Keratinocyte (primary cell): ENCODE data around the gene C12orf42. TPM values are rescaled to one million over a fixed set of nuclear protein-coding genes. Genes with fewer than 3 reads are reported as not detected.

Source experiments
- DNase-seq: peaks from one replicate; pipeline ENCODE4 v3.0.0-alpha.2; 2011; ENCODE audit warnings: low read depth, missing footprints, low spot score
- FAIRE-seq: peaks from 2 replicates; lab custom pipeline; 2011; peaks lifted over from hg19 to GRCh38; lab: Jason Lieb, UNC
- H2AFZ ChIP-seq: 2 replicates; pipeline ENCODE4 v1.6.0; 2012; ENCODE audit warnings: low read length, control low read depth, inconsistent platforms; ENCODE audit not compliant: control insufficient read depth
- H3K27ac ChIP-seq: 2 replicates; pipeline ENCODE4 v1.5.1; 2011; ENCODE audit warnings: low read length; ENCODE audit not compliant: control insufficient read depth, insufficient read depth
- H3K27me3 ChIP-seq: 3 replicates; pipeline ENCODE4 v1.6.0; 2011; ENCODE audit warnings: low read length; ENCODE audit not compliant: control insufficient read depth, insufficient read depth; ENCODE audit errors: extremely low read depth
- H3K36me3 ChIP-seq, 2 experiments: 2 replicates in 1 of 2; 3 replicates in 1 of 2; pipeline ENCODE4 v1.5.1; 2011; ENCODE audit warnings: low read length in 2 of 2, mild to moderate bottlenecking in 1 of 2; ENCODE audit not compliant: control insufficient read depth in 2 of 2, insufficient read depth in 2 of 2; ENCODE audit errors: extremely low read depth in 1 of 2
- H3K4me1 ChIP-seq: 3 replicates; pipeline ENCODE4 v1.5.1; 2011; ENCODE audit warnings: low read length; ENCODE audit not compliant: control insufficient read depth, insufficient read depth; ENCODE audit errors: extremely low read depth
- H3K4me2 ChIP-seq: 3 replicates; pipeline ENCODE4 v1.6.0; 2011; ENCODE audit warnings: low read depth, low read length; ENCODE audit not compliant: control insufficient read depth, insufficient read depth; ENCODE audit errors: extremely low read depth
- H3K4me3 ChIP-seq, 3 experiments: fragments of 200-600 bp in 1 of 3; sonication (generic) in 1 of 3; 2 replicates in 2 of 3; 3 replicates in 1 of 3; pipeline ENCODE4 v1.5.1; 2011 to 2016; ENCODE audit warnings: low read length in 3 of 3, mild to moderate bottlenecking in 3 of 3, control low read depth in 2 of 3, inconsistent platforms in 1 of 3, low read depth in 1 of 3, mixed read lengths in 1 of 3, mixed run types in 1 of 3, moderate library complexity in 1 of 3; ENCODE audit not compliant: control insufficient read depth in 2 of 3, insufficient read depth in 2 of 3; ENCODE audit errors: extremely low read depth in 1 of 3
- H3K79me2 ChIP-seq: 2 replicates; pipeline ENCODE4 v1.6.0; 2012; ENCODE audit warnings: low read length; ENCODE audit not compliant: control insufficient read depth, insufficient read depth
- H3K9ac ChIP-seq: 3 replicates; pipeline ENCODE4 v1.6.0; 2011; ENCODE audit warnings: low read length; ENCODE audit not compliant: control insufficient read depth, insufficient read depth; ENCODE audit errors: extremely low read depth
- H3K9me1 ChIP-seq: 3 replicates; pipeline ENCODE4 v1.6.0; 2011; ENCODE audit warnings: low read length; ENCODE audit not compliant: control insufficient read depth, insufficient read depth; ENCODE audit errors: extremely low read depth
- H3K9me3 ChIP-seq: 2 replicates; pipeline ENCODE4 v1.5.1; 2012; ENCODE audit warnings: low read depth, low read length; ENCODE audit not compliant: control insufficient read depth
- H4K20me1 ChIP-seq: 3 replicates; pipeline ENCODE4 v1.6.0; 2011; ENCODE audit warnings: low read length; ENCODE audit not compliant: control insufficient read depth, insufficient read depth; ENCODE audit errors: extremely low read depth
- CTCF ChIP-seq, 3 experiments: IDR thresholded peaks in 1 of 3; conservative IDR thresholded peaks in 1 of 3; optimal IDR thresholded peaks in 1 of 3; 2 replicates in 2 of 3; 3 replicates in 1 of 3; pipeline versions ENCODE3 to v1.5.1; 2011; ENCODE audit warnings: low read length in 3 of 3, mild to moderate bottlenecking in 3 of 3, moderate library complexity in 2 of 3, control low read depth in 1 of 3, inconsistent platforms in 1 of 3; ENCODE audit not compliant: insufficient read depth in 2 of 3; ENCODE audit errors: extremely low read depth in 1 of 3
- EZH2 ChIP-seq: IDR thresholded peaks from one replicate; pipeline ENCODE4 v1.6.1; 2012; ENCODE audit warnings: inconsistent platforms, mild to moderate bottlenecking, low read length, moderate library complexity
- dilution Hi-C: fragments of 300-500 bp; cut with MboI; formaldehyde crosslinking; loops from one replicate; pipeline ENCODE4 v1.7.0; 2020; ENCODE audit warnings: low sequenced_read_pairs; ENCODE audit not compliant: extremely low pct_ligation_motif_present
- polyA plus RNA-seq, 5 experiments: library from polyadenylated mRNA; depleted of rRNA in 3 of 5; stranded (reverse) in 3 of 5; stranded (forward) in 1 of 5; unstranded in 1 of 5; fragments of >200 nt; gene quantifications; 1 replicate in 1 of 5; 2 replicates in 3 of 5; 3 replicates in 1 of 5; pipeline versions ENCODE4 v1.2.1 to v1.2.3, GENCODE V29; 2011 to 2012; ENCODE audit warnings: missing spikeins in 2 of 5, low read depth in 1 of 5, low replicate concordance in 1 of 5

C12orf42 gene
- polyA plus RNA-seq, 1 donor (not counting 4 experiments of a cell fraction or from before 2014, with no cell fraction given), result 0.08 TPM

GRCh38 chr12:103499571-103499970 lies 3.8 kb upstream of the C12orf42 start:
- no peak for TF ChIP-seq EZH2
- TF ChIP-seq CTCF (optimal IDR thresholded peaks at IDR 0.05 in 1 of 3, IDR thresholded peaks at IDR 0.05 in 1 of 3, conservative IDR thresholded peaks at IDR 0.05 in 1 of 3; ENCODE audit: extremely low read depth in 1 of 3, insufficient read depth in 2 of 3, low read length in 3 of 3), result no peak
- H3K4me1 ChIP-seq, result peaks cover 13% of the 10 kb centered on the region
- FAIRE-seq, result peak; percentile 69

GRCh38 chr12:103498990-103499389 lies 3.2 kb upstream of the C12orf42 start:
- no peaks in the 10 kb centered on the region for H4K20me1 ChIP-seq
- no peaks in the 10 kb centered on the region for H3K9me3 ChIP-seq
- no peaks in the 10 kb centered on the region for H3K27me3 ChIP-seq
- no peaks in the 10 kb centered on the region for H3K79me2 ChIP-seq
- DNase-seq, result no peak
- TF ChIP-seq CTCF (optimal IDR thresholded peaks at IDR 0.05 in 1 of 3, IDR thresholded peaks at IDR 0.05 in 1 of 3, conservative IDR thresholded peaks at IDR 0.05 in 1 of 3; ENCODE audit: extremely low read depth in 1 of 3, insufficient read depth in 2 of 3, low read length in 3 of 3) (no peak), EZH2 (no peak)
- no peak overlapping the region for H3K9ac ChIP-seq
- no peak overlapping the region for H3K4me2 ChIP-seq
- no peak overlapping the region for H3K27ac ChIP-seq
- FAIRE-seq, result no peak
- no peaks in the 10 kb centered on the region for H3K36me3 ChIP-seq
- no peak overlapping the region for H2AFZ ChIP-seq
- no peaks in the 10 kb centered on the region for H3K9me1 ChIP-seq
- no peak overlapping the region for H3K4me3 ChIP-seq
- peaks cover 17% of the 10 kb centered on the region for H3K4me1 ChIP-seq
- dilution Hi-C loops, result no loop called here

More at GRCh38 chr12:103499571-103499970, 3.8 kb upstream of the C12orf42 start:
- Histone ChIP-seq H3K9ac (no peak overlapping the region), H3K9me1 (no peaks in the 10 kb centered on the region), H2AFZ (no peak overlapping the region), H3K9me3 (no peaks in the 10 kb centered on the region), H4K20me1 (no peaks in the 10 kb centered on the region), H3K27me3 (no peaks in the 10 kb centered on the region), H3K79me2 (no peaks in the 10 kb centered on the region), H3K27ac (no peak overlapping the region), H3K36me3 (no peaks in the 10 kb centered on the region), H3K4me3 (no peak overlapping the region), H3K4me2 (no peak overlapping the region)
- dilution Hi-C loops, result no loop called here
- DNase-seq, result no peak
